ENCODE measurements around the gene AOPEP.
"Not testable (repeated sequence)": the region's sequence is repeated elsewhere in the genome, so short reads cannot be mapped to it uniquely, and the experiment has no call there.

The AOPEP gene

GRCh38 chr9:94826644-94827410, 100.3 kb downstream of the AOPEP start:
- DNase-seq (ENCODE audit: insufficient read length, low spot score) (no peak), FAIRE-seq (no peak)
- TF ChIP-seq CTCF (IDR thresholded peaks at IDR 0.05; ENCODE audit: insufficient read depth, missing control alignments) = no peak

- DNase-seq (ENCODE audit: insufficient read length, low spot score) (no peak), FAIRE-seq (no peak)
- TF ChIP-seq CTCF (IDR thresholded peaks at IDR 0.05; ENCODE audit: insufficient read depth, missing control alignments) = no peak
These were observed 101.2 kb downstream of the AOPEP start for GRCh38 chr9:94827584-94828304.

GRCh38 chr9:94829380-94830070, 103.0 kb downstream of the AOPEP start:
- no peak for DNase-seq (ENCODE audit: insufficient read length, low spot score)
- FAIRE-seq = no peak
- no peak for TF ChIP-seq CTCF (IDR thresholded peaks at IDR 0.05; ENCODE audit: insufficient read depth, missing control alignments)

GRCh38 chr9:94830071-94830604, 103.6 kb downstream of the AOPEP start:
- not testable (repeated sequence) for DNase-seq (ENCODE audit: insufficient read length, low spot score); FAIRE-seq

GRCh38 chr9:94833802-94834201, 107.3 kb downstream of the AOPEP start:
- no peak for FAIRE-seq
- TF ChIP-seq CTCF (IDR thresholded peaks at IDR 0.05; ENCODE audit: insufficient read depth, missing control alignments) = no peak
- no peak for DNase-seq (ENCODE audit: insufficient read length, low spot score)

- no peak for FAIRE-seq
- TF ChIP-seq CTCF (IDR thresholded peaks at IDR 0.05; ENCODE audit: insufficient read depth, missing control alignments) = no peak
- no peak for DNase-seq (ENCODE audit: insufficient read length, low spot score)
These were observed 110.9 kb downstream of the AOPEP start for GRCh38 chr9:94837404-94837803.

GRCh38 chr9:94839398-94839797, 112.9 kb downstream of the AOPEP start:
- FAIRE-seq (no peak), DNase-seq (ENCODE audit: insufficient read length, low spot score) (no peak)
- TF ChIP-seq CTCF (IDR thresholded peaks at IDR 0.05; ENCODE audit: insufficient read depth, missing control alignments) = no peak

All from D721Med (cell line).